HG02678 (cell line): Measurements from ENCODE around the gene FGL2.
"Not testable (repeated sequence)": the region's sequence is repeated elsewhere in the genome, so short reads cannot be mapped to it uniquely, and the experiment has no call there.

Source experiments
- ATAC-seq: cut with Tn5 transposase; IDR thresholded peaks from one replicate; pipeline ENCODE4 v1.9.1; 2021; ENCODE audit warnings: mild to moderate bottlenecking, moderate library complexity; ENCODE audit not compliant: unreplicated experiment

Gene FGL2

GRCh38 chr7:77199013-77199966, at the start of gene FGL2:
FGL2 (minus strand) TSS chr7:77199819; CDS start chr7:77199793, 26 bp downstream.
- ATAC-seq = no peak

GRCh38 chr7:77248154-77248553, 48.5 kb upstream of the FGL2 start:
- ATAC-seq = no peak

- ATAC-seq = peak; percentile 91
These were observed 47.7 kb upstream of the FGL2 start for GRCh38 chr7:77247206-77247850.

- ATAC-seq = no peak
These were observed 46.5 kb upstream of the FGL2 start for GRCh38 chr7:77246026-77246640.

- ATAC-seq = no peak
These were observed 45.6 kb upstream of the FGL2 start for GRCh38 chr7:77245015-77245755.

GRCh38 chr7:77244222-77244934, 44.8 kb upstream of the FGL2 start:
- ATAC-seq = no peak

GRCh38 chr7:77242554-77242953, 42.9 kb upstream of the FGL2 start:
- no peak for ATAC-seq

GRCh38 chr7:77242068-77242467, 42.4 kb upstream of the FGL2 start:
- no peak for ATAC-seq

GRCh38 chr7:77239471-77239870, 39.9 kb upstream of the FGL2 start:
- ATAC-seq = no peak

- no peak for ATAC-seq
These were observed 39.1 kb upstream of the FGL2 start for GRCh38 chr7:77238703-77239136.

GRCh38 chr7:77235276-77235675, 35.7 kb upstream of the FGL2 start:
- no peak for ATAC-seq

- no peak for ATAC-seq
These were observed 32.8 kb upstream of the FGL2 start for GRCh38 chr7:77232467-77232866.

GRCh38 chr7:77228795-77229194, 29.2 kb upstream of the FGL2 start:
- ATAC-seq = not testable (repeated sequence)

GRCh38 chr7:77226357-77226839, 26.8 kb upstream of the FGL2 start:
- ATAC-seq = no peak

- no peak for ATAC-seq
These were observed 23.6 kb upstream of the FGL2 start for GRCh38 chr7:77223261-77223660.

- no peak for ATAC-seq
These were observed 23.2 kb upstream of the FGL2 start for GRCh38 chr7:77222819-77223218.

GRCh38 chr7:77222065-77222464, 22.4 kb upstream of the FGL2 start:
- no peak for ATAC-seq

- ATAC-seq = not testable (repeated sequence)
These were observed 20.2 kb upstream of the FGL2 start for GRCh38 chr7:77219701-77220331.

- no peak for ATAC-seq
These were observed 18.0 kb upstream of the FGL2 start for GRCh38 chr7:77217474-77218185.
